HG03097 (cell line): ENCODE measurements around the gene MICU1.
"Not testable (repeated sequence)": the region's sequence is repeated elsewhere in the genome, so short reads cannot be mapped to it uniquely, and the experiment has no call there.

Experiments
- ATAC-seq: cut with Tn5 transposase; IDR thresholded peaks from one replicate; pipeline ENCODE4 v1.9.1; 2021; ENCODE audit not compliant: unreplicated experiment, low FRiP score

The MICU1 gene

DNA sequence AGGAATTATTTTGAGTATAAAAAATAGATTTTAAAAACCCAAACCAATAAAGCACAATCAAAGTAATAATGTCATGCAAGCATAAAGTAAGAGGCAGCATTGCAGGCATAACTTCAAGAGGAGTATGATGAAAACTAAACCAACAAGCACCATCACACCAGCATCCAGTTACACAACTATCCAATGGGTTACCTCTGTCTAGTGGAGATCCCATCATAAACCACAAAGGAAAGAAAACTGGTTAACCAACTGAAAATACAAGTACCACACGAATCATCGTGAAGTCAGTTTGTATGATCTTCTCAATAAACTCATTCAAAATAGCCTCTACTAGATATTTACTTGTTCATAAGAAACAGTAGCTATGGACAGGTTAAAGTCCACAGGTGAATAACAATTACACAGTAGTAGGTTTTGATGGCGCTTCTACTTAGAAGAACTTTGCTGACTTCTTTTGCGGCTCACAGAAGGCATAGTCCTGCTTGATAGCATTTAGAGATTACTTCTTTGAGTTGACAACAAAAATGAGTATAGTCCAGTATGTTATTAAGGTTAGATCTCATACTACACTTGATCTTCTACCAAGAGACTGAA is 116.6 kb downstream of the MICU1 start:
- no peak for ATAC-seq

DNA sequence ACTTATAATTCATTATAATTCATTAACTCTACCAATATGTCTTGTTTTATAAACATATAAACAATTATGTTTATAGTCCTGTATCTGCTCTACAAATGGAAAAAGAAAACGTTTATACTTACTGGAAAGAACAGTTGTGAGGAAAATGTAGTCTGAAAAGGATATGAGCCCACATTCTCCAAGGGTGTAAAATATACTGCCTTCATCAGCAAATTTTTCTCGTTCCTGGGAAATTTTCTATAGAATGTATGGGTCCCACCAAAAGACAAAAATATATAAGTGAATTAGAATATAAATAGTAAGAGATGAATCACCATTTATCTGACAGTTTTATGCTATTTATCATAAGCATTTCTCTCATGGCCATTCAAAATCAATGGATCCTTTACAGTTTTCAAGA is 117.8 kb downstream of the MICU1 start:
- no peak for ATAC-seq

DNA sequence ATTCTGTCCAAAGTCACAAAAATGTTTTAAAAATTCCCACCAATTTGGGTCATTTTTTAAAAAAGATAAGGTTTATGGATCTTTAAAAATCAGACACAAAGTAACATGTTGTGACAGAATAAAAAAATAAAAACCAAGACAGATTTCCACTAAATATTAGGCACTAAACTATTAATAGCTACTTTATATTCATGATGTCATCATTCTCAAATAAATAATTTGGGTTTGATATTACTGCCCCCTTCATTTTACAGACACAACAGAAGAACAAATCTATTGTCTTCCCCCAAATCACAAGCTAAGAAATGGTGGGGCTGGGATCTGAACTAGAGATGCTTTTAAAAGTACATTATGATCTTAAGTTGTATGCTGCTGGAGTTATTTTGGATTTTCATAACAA is 119.4 kb downstream of the MICU1 start:
- no peak for ATAC-seq

DNA sequence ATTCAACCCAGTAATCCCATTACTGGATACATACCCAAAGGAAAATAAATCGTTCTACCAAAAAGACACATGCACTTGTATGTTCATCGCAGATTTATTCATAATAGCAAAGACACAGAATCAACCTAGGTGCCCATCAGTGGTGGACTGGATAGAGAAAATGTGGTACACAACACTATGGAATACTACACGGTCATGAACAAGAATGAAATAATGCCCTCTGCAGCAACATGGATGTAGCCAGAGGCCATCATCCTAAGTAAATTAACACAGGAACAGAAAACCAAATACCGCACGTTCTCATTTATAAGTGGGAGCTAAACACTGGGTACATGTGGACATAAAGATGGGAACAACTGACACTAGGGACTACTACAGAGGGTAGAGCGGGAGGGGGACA is 120.4 kb downstream of the MICU1 start:
- no peak for ATAC-seq

DNA sequence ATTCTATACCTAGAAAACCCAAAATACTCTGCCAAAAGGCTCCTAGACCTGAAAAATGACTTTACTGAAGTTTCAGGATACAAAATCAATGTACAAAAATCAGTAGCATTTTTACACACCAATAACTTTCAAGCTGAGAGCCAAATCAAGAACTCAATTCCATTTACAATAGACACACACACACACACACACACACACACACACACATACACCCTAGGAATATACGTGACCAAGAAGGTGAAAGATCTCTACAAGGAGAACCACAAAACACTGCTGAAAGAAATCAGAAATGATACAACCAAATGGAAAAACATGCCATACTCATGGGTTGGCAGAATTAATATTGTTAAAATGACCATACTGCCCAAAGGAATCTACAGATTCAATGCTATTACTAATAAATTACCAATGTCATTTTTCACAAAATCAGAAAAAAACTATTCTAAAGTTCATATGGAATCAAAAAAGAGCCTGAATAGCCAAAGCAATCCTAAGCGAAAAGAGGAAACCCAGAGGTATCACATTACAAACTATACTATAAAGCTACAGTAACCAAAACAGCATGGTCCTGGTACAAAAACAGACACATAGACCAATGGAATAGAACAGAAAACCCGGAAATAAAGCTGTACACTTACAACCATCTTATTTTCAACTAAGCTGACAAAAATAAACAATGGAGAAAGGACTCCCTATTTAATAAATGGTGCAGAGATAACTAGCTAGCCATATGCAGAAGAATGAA is 122.0 kb downstream of the MICU1 start:
- no peak for ATAC-seq

DNA sequence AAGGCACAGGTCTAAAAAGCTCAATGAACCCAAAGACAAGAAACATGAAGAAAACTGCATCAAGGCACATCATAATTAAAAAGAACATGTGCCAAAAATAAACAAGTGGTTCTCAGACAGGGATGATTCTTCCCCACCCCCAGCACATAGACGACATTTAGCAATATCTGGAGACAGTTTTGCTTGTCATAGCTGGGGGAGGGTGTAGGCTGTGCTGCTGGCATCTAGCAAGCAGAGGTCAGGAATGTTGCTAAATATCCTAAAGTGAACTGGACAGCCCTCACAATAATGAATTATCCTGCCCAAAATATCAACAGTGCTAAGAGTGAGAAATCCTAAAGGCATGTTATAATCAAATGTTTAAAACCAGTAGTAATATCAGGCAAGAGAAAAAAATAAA is 122.6 kb downstream of the MICU1 start:
- ATAC-seq, result no peak

DNA sequence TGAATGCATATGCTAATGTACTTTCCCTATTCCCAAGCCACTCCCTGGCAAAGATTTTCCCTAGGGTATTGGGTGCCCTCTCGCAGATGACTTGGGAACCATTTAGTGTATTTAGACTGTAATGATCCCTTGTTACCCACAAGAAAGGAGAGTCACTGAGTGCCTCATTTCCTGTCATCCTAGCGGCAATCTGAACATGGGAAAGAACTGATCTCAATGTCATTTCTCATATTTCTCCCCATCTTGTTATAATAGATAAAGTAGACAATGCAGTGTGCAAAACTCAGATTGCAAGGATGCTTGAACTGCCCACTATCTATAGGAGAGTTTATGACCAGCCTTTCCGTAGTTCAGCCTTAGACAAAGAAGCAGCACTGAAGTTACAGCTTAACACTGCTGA is 123.3 kb downstream of the MICU1 start:
- ATAC-seq, result no peak

DNA sequence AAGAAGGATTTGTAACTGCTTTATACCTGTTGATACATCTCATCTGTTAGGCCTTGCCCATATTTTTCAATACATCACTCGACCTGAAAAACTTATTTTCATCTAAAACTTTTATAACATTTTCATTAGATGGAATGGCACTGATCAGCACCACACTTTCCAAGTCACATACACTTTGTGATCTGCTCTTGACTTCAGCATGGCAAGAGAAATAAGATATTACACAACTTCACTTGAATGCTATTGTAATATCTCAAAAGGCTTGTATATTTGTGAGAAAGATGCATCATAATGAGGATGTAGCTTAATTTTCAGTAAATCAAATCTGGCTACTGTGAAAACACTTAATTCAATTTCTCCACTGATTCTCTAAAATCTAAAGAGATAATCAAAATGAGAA is 126.2 kb downstream of the MICU1 start:
- ATAC-seq, result no peak

DNA sequence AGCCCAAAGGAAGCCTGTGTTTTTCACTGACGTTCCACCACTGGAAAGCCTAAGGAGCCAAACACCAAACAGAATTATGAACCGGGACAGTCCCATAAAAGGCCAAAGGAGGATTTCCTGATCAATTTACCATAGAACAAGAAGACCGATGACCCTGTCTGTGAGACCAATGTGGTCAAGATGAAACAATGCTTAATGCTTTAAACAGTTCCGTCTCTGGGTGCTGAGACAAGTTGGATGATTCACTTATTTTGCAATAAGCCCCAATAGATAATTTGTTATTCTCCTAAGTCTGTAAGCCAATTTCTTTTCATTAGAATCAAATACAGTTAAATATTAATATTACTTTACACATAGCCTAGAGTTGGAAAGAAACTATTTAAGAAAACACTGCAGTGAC is 134.9 kb downstream of the MICU1 start:
- ATAC-seq, result no peak

DNA sequence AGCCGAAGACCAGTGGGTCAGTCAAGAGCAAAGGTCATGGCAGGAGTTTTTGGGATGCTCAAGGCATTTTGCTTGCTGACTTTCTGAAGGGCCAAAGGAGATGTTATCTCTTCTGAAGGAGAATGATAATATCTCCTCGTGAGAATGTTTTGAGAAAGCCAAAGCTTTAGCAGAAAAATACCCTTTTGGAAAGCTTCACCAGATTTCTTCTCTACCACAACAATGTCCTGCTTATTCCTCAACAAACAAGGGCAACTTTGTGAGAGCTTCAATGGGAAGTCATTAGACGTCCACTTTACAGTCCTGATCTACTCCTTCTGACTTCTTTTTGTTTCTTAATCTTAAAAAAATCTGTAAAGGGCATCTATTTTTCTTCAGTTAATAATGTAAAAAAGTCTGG is 138.4 kb downstream of the MICU1 start:
- no peak for ATAC-seq

DNA sequence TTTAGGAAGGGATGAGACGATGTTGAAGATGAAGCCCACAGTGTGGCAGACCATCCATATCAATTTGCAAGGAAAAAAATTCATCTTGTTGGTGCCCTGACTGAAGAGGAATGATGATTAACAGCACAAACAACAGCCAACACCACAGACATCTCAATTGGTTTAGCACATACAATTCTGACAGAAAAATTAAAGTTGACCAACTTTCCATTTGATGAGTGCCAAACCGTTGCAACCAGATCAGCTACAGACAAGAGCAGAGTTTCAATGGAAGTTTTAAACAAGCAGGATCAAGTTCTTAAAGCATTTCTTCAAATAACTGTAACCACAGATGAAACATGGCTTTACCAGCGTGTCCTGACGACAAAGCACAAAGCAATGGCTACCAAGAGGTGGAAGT is 138.8 kb downstream of the MICU1 start:
- no peak for ATAC-seq

DNA sequence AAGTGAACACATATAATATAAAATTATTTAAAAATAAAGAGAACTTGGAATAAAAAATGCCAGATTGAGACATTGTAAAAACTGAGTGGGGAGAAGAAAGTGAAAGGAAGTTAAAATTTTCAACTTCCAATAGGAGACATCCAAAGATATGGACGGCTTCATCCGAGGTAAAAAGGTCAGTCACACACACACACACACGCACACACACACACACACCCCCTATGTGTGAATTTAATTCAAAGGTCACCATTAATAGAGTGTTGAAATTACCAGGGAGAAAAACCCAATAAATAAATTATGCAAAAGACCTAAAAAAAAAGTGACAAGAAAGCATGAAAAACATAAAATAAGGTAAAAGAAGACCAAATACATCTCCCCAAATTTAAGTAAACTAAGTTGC is 140.2 kb downstream of the MICU1 start:
- no peak for ATAC-seq

DNA sequence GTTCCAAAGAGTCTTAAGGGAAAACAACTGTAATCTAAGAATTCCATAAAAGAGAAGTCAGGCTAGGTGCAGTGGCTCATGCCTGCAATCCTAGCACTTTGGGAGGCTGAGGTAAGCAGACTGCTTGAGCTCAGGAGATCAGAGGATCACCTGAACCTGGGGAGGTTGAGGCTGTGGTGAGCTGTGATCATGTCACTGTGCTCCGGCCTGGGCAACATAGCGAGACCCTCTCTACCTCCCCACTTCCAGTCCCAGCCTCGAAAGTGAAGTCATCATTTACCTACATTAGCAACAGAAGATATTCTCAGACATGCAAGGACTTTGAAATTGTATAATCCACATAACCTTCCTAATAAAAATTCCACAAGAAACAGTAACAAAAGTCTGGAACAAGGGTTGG is 141.4 kb downstream of the MICU1 start:
- ATAC-seq, result no peak

DNA sequence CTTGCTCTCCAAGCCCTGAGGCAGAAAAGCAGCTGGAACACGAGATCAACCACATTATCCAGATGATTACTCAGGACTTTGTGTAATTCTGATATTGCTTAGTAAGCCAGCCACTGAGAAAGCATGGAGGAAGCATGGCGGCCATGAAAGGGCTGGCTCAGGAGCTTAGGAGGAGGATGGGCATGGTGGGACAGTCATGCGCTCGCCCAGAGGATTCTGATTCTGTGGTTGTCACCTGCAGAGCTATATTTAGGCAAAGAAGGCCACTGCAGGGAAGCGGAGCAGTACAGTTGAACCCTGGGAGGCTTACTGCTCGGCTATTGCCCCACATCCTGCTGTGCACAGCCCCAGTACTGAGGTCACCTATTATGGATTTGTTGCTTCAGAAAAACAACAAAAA is 142.4 kb downstream of the MICU1 start:
- ATAC-seq, result no peak

DNA sequence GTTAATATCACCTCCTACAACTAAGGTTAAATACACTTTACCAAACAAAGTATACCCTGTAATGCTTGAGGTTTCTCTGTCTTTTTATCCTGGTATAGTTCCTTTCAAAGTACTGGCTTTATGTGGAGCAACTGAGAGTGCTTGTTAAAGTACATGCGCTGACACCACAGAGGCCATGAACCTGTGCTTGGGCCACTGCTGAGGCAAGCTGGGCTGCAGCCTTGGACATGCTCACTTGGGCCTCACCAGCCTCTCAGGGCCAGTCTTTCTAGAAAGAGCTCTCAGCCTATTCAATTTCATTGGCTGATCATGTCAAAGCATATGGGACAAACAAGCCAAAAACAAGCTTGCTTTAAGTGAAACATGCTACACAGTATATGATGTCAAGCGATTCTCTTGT is 145.0 kb downstream of the MICU1 start:
- ATAC-seq, result no peak

DNA sequence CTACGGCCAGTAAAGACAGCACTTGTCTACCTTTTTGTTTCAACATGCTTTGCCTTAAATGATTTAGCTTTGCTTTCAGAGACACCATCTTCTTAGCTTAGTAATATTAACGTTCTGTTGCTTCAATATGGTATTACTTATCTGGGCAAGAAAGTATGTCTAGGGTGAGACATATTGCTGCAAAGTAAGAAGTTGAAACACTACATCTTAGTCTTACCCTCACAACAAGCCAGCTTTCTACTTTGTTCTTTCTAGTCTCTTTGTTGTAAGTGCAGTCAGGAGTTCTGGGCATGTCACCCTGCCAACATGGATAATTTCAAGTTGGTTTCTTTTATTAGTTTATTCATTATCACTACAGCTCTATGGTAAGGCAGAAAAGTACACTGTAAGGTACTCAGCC is 148.4 kb downstream of the MICU1 start:
- no peak for ATAC-seq

DNA sequence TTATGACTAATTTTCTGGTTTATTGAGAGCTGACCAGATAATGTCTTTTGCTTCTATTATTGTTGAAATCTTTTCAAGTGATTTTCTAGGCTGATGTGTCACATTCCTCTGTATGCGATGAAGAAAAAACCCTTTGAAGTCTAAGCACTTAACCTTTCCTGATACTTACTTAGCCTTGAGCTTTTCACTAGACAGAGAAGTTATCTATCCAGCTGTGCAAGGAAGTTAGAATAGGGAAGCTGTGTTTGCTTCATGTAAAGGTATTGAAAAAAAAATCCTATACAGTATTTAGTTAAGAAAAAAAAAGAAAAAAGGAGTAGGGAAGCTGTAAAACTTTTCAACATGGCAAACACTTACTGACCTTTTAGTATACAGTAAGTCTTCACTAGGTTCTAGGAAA is 153.6 kb downstream of the MICU1 start:
- no peak for ATAC-seq

DNA sequence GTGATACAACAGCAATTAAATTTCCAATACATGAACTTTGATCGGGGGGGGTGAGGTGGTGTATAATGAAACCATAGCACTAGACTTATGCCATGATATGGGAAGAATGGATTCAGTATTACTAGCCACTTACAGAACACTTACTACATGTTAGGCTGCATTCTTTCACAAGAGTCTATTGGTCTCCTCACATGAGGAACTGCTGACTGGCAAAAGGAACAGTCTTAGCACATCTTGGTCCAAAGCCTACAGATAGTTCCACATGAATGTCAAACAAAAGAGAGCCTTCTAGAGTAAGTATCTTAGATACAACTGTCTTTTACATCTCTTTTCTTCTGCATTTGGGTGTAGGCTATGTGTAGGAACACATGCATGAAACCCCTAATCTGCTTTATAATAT is 155.2 kb downstream of the MICU1 start:
- no peak for ATAC-seq

DNA sequence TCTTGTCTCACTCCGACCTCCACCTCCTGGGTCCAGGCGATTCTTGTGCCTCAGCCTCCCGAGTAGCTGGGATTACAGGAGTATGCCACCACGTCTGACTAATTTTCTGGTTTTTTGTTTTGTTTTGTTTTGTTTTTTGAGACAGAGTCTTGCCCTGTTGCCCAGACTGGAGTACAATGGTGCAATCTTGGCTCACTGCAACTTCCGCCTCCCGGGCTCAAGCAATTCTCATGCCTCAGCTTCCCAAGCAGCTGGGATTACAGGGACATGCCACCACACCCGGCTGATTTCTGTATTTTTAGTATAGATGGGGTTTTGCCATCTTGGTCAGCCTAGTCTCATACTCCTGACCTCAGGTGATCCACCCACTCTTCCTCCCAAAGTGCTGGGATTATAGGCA is 158.8 kb downstream of the MICU1 start:
- ATAC-seq, result not testable (repeated sequence)

DNA sequence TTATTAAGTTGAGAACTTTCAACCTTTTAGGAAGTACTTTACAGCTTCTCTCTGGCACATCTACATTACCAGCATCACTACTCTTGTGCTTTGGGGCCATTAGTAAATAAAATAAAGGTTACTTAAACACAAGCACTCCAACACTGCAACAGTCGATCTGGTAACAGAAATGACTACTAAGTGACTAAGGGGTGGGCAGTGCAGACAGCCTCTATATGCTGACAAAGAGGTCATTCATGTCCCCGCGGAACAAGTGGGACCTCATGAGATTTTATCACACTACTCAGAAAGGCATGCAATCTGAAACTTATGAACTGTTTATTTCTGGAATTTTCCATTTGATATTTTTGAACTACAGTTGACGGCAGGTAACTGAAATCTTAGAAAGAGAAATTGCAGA is 159.9 kb downstream of the MICU1 start:
- no peak for ATAC-seq

DNA sequence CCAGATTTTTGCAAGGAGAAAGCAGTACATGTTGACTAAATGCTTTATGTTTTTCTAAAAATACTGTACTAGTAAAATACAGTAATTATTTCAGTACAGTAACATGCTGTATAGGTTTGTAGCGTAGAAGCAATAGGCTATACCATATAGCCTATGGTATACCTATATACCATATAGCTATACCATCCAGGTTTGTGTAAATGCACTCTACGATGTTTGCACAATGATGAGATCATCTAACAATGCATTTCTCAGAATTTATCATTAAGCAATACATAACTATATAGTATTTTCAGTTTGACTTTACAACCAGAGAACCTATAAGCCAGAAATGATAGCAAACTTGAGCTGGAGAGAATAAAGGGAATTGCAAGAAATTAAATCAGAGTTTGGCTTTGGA is 161.4 kb downstream of the MICU1 start:
- ATAC-seq, result no peak

DNA sequence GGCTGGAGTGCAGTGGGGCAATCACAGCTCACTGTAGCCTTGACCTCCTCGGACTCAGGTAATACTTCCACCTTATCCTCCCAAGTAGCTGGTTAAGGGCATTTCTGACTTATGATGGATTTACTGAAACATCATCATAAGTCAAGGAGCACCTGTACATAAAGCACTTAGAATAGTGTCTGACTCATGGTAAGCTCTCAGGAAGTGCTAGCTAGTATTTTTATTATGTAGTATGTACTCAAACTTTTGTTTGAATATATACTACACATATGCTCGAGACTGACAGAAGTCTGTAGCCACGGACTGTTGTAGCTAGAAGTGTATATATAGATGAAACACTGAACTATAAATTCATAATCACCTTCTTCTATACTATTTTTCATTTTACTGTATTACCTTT is 163.6 kb downstream of the MICU1 start:
- ATAC-seq, result no peak

DNA sequence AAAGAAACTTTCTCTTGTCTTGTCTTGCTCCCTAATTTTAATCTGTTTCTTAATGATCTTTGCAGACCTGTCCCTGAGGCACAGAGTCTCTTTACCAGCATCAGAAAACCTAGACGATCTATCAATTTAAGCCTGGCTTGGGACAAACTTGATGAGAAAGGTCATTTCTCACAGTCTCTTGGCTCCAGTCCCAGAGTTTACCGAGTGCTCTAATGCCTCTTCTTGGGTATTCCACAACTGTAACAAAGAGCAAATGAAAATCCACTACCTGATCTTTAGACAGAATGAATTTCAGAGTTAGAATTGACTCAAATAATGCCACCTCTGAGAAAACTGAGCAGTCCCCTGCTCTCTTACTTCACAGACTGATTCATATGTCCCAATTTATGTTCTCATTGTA is 164.8 kb downstream of the MICU1 start:
- ATAC-seq, result no peak
